ENCODE measurements around the gene IMPA2. TPM values are rescaled to one million over a fixed set of nuclear protein-coding genes. Genes with fewer than 3 reads are reported as not detected.

Gene IMPA2
- total and polyA plus RNA-seq, 11 donors = 18.1 to 73.0 (median 40.8) TPM

- DNase-seq (peak in 3 of 5 donors; percentile 39 to 86 (median 71)), ATAC-seq (peak; percentile 68 to 88 (median 82))
- Histone ChIP-seq H3K4me1 (peaks cover 0 to 40% (median 9%) of the 10 kb centered on the region in 12 donors), H3K9me3 (no peaks in the 10 kb centered on the region), H3K36me3 (peaks cover 0 to 66% (median 28%) of the 10 kb centered on the region in 9 donors), H3K4me3 (no peak overlapping the region), H3K27ac (peak overlapping the region in 9 of 12 donors; percentile 53 to 85 (median 74)), H3K27me3 (no peaks in the 10 kb centered on the region)
- no peak for TF ChIP-seq POLR2A (IDR thresholded peaks at IDR 0.05)
- no peak for TF ChIP-seq CTCF (IDR thresholded peaks at IDR 0.05)
- intact Hi-C loops (cut with DNase I) = no loop called here
- WGBS, 4 donors = 56 to 63% (median 61%) methylated on average over 13 of the region's 13 CpGs
Observed at GRCh38 chr18:12015416-12016062, 34.2 kb downstream of the IMPA2 start.

GRCh38 chr18:12017081-12017480 lies 35.8 kb downstream of the IMPA2 start:
- Histone ChIP-seq H3K9me3 (no peaks in the 10 kb centered on the region), H3K4me1 (peaks cover 0 to 33% (median 9%) of the 10 kb centered on the region in 12 donors), H3K4me3 (no peak overlapping the region), H3K27me3 (no peaks in the 10 kb centered on the region), H3K27ac (peak overlapping the region in 1 of 12 donors; percentile 52), H3K36me3 (peaks cover 0 to 65% (median 31%) of the 10 kb centered on the region in 9 donors)
- no peak for ATAC-seq
- no peak for DNase-seq
- intact Hi-C loops (cut with DNase I) = no loop called here
- TF ChIP-seq CTCF (IDR thresholded peaks at IDR 0.05) (no peak), POLR2A (IDR thresholded peaks at IDR 0.05) (no peak)
- 70 to 87% (median 82%) methylated on average over 5 of the region's 5 CpGs for WGBS, 4 donors

- intact Hi-C loops (cut with DNase I) = no loop called here
- ATAC-seq = no peak
- TF ChIP-seq POLR2A (IDR thresholded peaks at IDR 0.05) = no peak
- TF ChIP-seq CTCF (IDR thresholded peaks at IDR 0.05) = no peak
- no peaks in the 10 kb centered on the region for H3K27me3 ChIP-seq
- no peaks in the 10 kb centered on the region for H3K9me3 ChIP-seq
- no peak overlapping the region for H3K27ac ChIP-seq
- peaks cover 0 to 23% (median 9%) of the 10 kb centered on the region in 12 donors for H3K4me1 ChIP-seq
- WGBS, 4 donors = 94 to 97% (median 95%) methylated on average over 7 of the region's 7 CpGs
- no peak overlapping the region for H3K4me3 ChIP-seq
- DNase-seq = no peak
- peaks cover 0 to 57% (median 29%) of the 10 kb centered on the region in 9 donors for H3K36me3 ChIP-seq
Observed at GRCh38 chr18:12018861-12019260, 37.6 kb downstream of the IMPA2 start.

- 97 to 100% (median 97%) methylated on average over 2 of the region's 2 CpGs for WGBS, 4 donors
- Histone ChIP-seq H3K9me3 (no peaks in the 10 kb centered on the region), H3K27me3 (no peaks in the 10 kb centered on the region), H3K36me3 (peaks cover 0 to 42% (median 18%) of the 10 kb centered on the region in 9 donors), H3K4me1 (peaks cover 0 to 4% (median under 1%) of the 10 kb centered on the region in 12 donors), H3K4me3 (no peak overlapping the region), H3K27ac (no peak overlapping the region)
- TF ChIP-seq CTCF (IDR thresholded peaks at IDR 0.05) (no peak), POLR2A (IDR thresholded peaks at IDR 0.05) (no peak)
- intact Hi-C loops (cut with DNase I) = no loop called here
- ATAC-seq (no peak), DNase-seq (no peak)
Observed at GRCh38 chr18:12021077-12021476, 39.8 kb downstream of the IMPA2 start.
